ENCODE data around the gene ELK4. TPM values are rescaled to one million over a fixed set of nuclear protein-coding genes. Genes with fewer than 3 reads are reported as not detected.

Gene ELK4
- total RNA-seq, 1 donor from 2014 or later = 26.9 TPM

- peak; percentile 30 for DNase-seq (ENCODE audit: low read depth)
Measured at GRCh38 chr1:205563927-205564441, 67.8 kb downstream of the ELK4 start.

GRCh38 chr1:205561501-205562203, 70.2 kb downstream of the ELK4 start:
- DNase-seq (ENCODE audit: low read depth) = no peak

Other genes with a start within 250 kb of the ELK4 start
- 0.70 and 4.0 TPM in 2 replicates for gene LEMD1, start 210.0 kb downstream of the ELK4 start, total RNA-seq
- 0.65 and 1.0 TPM in 2 replicates for gene BLACAT1, start 176.0 kb downstream of the ELK4 start, total RNA-seq
- 14.6 and 21.1 TPM in 2 replicates for gene CDK18, start 127.3 kb downstream of the ELK4 start, total RNA-seq
- 5.6 and 5.9 TPM in 2 replicates for gene SLC45A3, start 48.5 kb upstream of the ELK4 start, total RNA-seq
- 120 and 123 TPM in 2 replicates for gene NUCKS1, start 118.2 kb upstream of the ELK4 start, total RNA-seq
- 45.7 and 53.2 TPM in 2 replicates for gene RAB29, start 143.5 kb upstream of the ELK4 start, total RNA-seq
- 8.9 and 32.2 TPM in 2 replicates for gene SLC41A1, start 181.2 kb upstream of the ELK4 start, total RNA-seq
- gene PM20D1, start 218.1 kb upstream of the ELK4 start, total RNA-seq = 0.05 and 0.35 TPM in 2 replicates

Data from renal cortical epithelial cell (primary cell).